H9 (cell line): Measurements from ENCODE around the gene CASK. TPM values are rescaled to one million over a fixed set of nuclear protein-coding genes. Genes with fewer than 3 reads are reported as not detected.

Source experiments
- DNase-seq: peaks from one replicate; pipeline ENCODE4 v3.0.0-alpha.2; 2017
- H2AFZ ChIP-seq: one replicate; pipeline ENCODE4 v1.6.1; 2013; ENCODE audit warnings: mild to moderate bottlenecking, low read length, control low read depth, moderate library complexity
- H2AK5ac ChIP-seq: 2 replicates; pipeline ENCODE4 v1.6.1; 2013; ENCODE audit warnings: low read length, control low read depth, mixed read lengths; ENCODE audit not compliant: insufficient read length
- H2BK120ac ChIP-seq: one replicate; pipeline ENCODE4 v1.6.1; 2013; ENCODE audit warnings: low read depth, mild to moderate bottlenecking, low read length, control low read depth, inconsistent platforms; ENCODE audit not compliant: poor library complexity, severe bottlenecking
- H2BK12ac ChIP-seq: 2 replicates; pipeline ENCODE4 v1.6.1; 2013; ENCODE audit warnings: low read length, control low read depth, mixed read lengths, low read depth; ENCODE audit not compliant: insufficient read length
- H2BK15ac ChIP-seq: 2 replicates; pipeline ENCODE4 v1.6.1; 2013; ENCODE audit warnings: low read depth, low read length, control low read depth
- H2BK20ac ChIP-seq: one replicate; pipeline ENCODE4 v1.6.1; 2013; ENCODE audit warnings: low read depth, mild to moderate bottlenecking, low read length, control low read depth, inconsistent platforms; ENCODE audit not compliant: poor library complexity, severe bottlenecking
- H2BK5ac ChIP-seq: 2 replicates; pipeline ENCODE4 v1.6.1; 2013; ENCODE audit warnings: low read length, control low read depth, mixed read lengths; ENCODE audit not compliant: insufficient read length
- H3K14ac ChIP-seq: 2 replicates; pipeline ENCODE4 v1.6.1; 2013; ENCODE audit warnings: low read length, control low read depth; ENCODE audit not compliant: insufficient read depth
- H3K18ac ChIP-seq: 2 replicates; pipeline ENCODE4 v1.6.1; 2013; ENCODE audit warnings: low read depth, mild to moderate bottlenecking, mixed read lengths, low read length, control low read depth; ENCODE audit not compliant: insufficient read length
- H3K23ac ChIP-seq: 2 replicates; pipeline ENCODE4 v1.6.1; 2013; ENCODE audit warnings: low read length, control low read depth, mixed read lengths, low read depth; ENCODE audit not compliant: insufficient read length
- H3K23me2 ChIP-seq: 2 replicates; pipeline ENCODE4 v1.6.1; 2013; ENCODE audit warnings: low read depth, mild to moderate bottlenecking, mixed read lengths, low read length, control low read depth; ENCODE audit not compliant: insufficient read length, poor library complexity, severe bottlenecking
- H3K27ac ChIP-seq: 2 replicates; pipeline ENCODE4 v1.5.1; 2013; ENCODE audit warnings: low read length, control low read depth, mixed read lengths, low read depth; ENCODE audit not compliant: insufficient read length
- H3K27me3 ChIP-seq: 2 replicates; pipeline ENCODE4 v1.6.1; 2013; ENCODE audit warnings: low read length, control low read depth, inconsistent platforms; ENCODE audit not compliant: insufficient read depth
- H3K4ac ChIP-seq: 2 replicates; pipeline ENCODE4 v1.6.1; 2013; ENCODE audit warnings: low read depth, mild to moderate bottlenecking, control low read depth, inconsistent platforms, low read length, moderate library complexity
- H3K4me1 ChIP-seq: 2 replicates; pipeline ENCODE4 v1.6.1; 2013; ENCODE audit warnings: low read length, control low read depth, inconsistent platforms; ENCODE audit not compliant: insufficient read depth
- H3K4me2 ChIP-seq: 2 replicates; pipeline ENCODE4 v1.6.1; 2013; ENCODE audit warnings: low read length, control low read depth, mixed read lengths; ENCODE audit not compliant: insufficient read length, insufficient read depth
- H3K56ac ChIP-seq: 2 replicates; pipeline ENCODE4 v1.6.1; 2013; ENCODE audit warnings: low read depth, mild to moderate bottlenecking, mixed read lengths, low read length, control low read depth; ENCODE audit not compliant: insufficient read length
- H3K79me1 ChIP-seq: 2 replicates; pipeline ENCODE4 v1.6.1; 2013; ENCODE audit warnings: low read depth, mild to moderate bottlenecking, moderate library complexity, low read length, control low read depth, inconsistent platforms; ENCODE audit not compliant: insufficient read depth, poor library complexity, severe bottlenecking
- H3K79me2 ChIP-seq: 2 replicates; pipeline ENCODE4 v1.6.1; 2013; ENCODE audit warnings: low read length, control low read depth, inconsistent platforms; ENCODE audit not compliant: insufficient read depth
- H3K9ac ChIP-seq: 2 replicates; pipeline ENCODE4 v1.6.1; 2013; ENCODE audit warnings: low read length, control low read depth, mixed read lengths; ENCODE audit not compliant: insufficient read length; ENCODE audit errors: extremely low read depth
- H3K9me3 ChIP-seq: one replicate; pipeline ENCODE4 v1.6.1; 2013; ENCODE audit warnings: low read depth, low read length, inconsistent platforms; ENCODE audit not compliant: control insufficient read depth
- H3T11ph ChIP-seq: one replicate; pipeline ENCODE4 v1.6.1; 2013; ENCODE audit warnings: mild to moderate bottlenecking, low read length, control low read depth, inconsistent platforms
- H4K20me1 ChIP-seq: one replicate; pipeline ENCODE4 v1.6.1; 2013; ENCODE audit not compliant: control insufficient read depth, insufficient read length, insufficient read depth
- H4K5ac ChIP-seq: 2 replicates; pipeline ENCODE4 v1.6.1; 2013; ENCODE audit warnings: low read depth, mild to moderate bottlenecking, mixed read lengths, low read length, control low read depth; ENCODE audit not compliant: insufficient read length
- H4K8ac ChIP-seq: replicated peaks from 2 replicates; pipeline ENCODE4 v1.6.1; 2013; ENCODE audit warnings: low read length, control low read depth, mixed read lengths, low read depth; ENCODE audit not compliant: insufficient read length
- H4K91ac ChIP-seq: 2 replicates; pipeline ENCODE4 v1.6.1; 2013; ENCODE audit warnings: low read depth, mild to moderate bottlenecking, moderate library complexity, mixed read lengths, low read length, control low read depth; ENCODE audit not compliant: insufficient read length
- H3K27ac Mint-ChIP-seq, 3 experiments: 2 replicates in 2 of 3; 3 replicates in 1 of 3; pipeline ENCODE4 v1.8.0; 2020 to 2021; ENCODE audit warnings: mixed read lengths in 3 of 3, mild to moderate bottlenecking in 1 of 3, moderate library complexity in 1 of 3
- H3K27me3 Mint-ChIP-seq: 2 replicates; pipeline ENCODE4 v1.8.0; 2021; ENCODE audit warnings: low read depth, mild to moderate bottlenecking, moderate library complexity, mixed read lengths
- H3K36me3 Mint-ChIP-seq, 3 experiments: 2 replicates in 2 of 3; 3 replicates in 1 of 3; pipeline ENCODE4 v1.8.0; 2020 to 2021; ENCODE audit warnings: low read depth in 3 of 3, mixed read lengths in 3 of 3; ENCODE audit not compliant: insufficient read depth in 1 of 3
- H3K4me1 Mint-ChIP-seq, 2 experiments: 2 replicates each; pipeline ENCODE4 v1.8.0; 2020; ENCODE audit warnings: mixed read lengths in 2 of 2
- H3K4me3 Mint-ChIP-seq, 2 experiments: 2 replicates in 1 of 2; 3 replicates in 1 of 2; pipeline ENCODE4 v1.8.0; 2020 to 2021; ENCODE audit warnings: mild to moderate bottlenecking in 2 of 2, mixed read lengths in 2 of 2, moderate library complexity in 1 of 2
- H3K9me3 Mint-ChIP-seq, 2 experiments: 2 replicates in 1 of 2; 3 replicates in 1 of 2; pipeline ENCODE4 v1.8.0; 2020; ENCODE audit warnings: mild to moderate bottlenecking in 2 of 2, mixed read lengths in 2 of 2, moderate library complexity in 1 of 2
- CTCF ChIP-seq: fragments of 200-600 bp; sonication (generic); conservative IDR thresholded peaks from 3 replicates; pipeline ENCODE4 v1.8.0; 2021; ENCODE audit warnings: antibody characterized with exemption, mild to moderate bottlenecking
- WGBS: extraction: QIAGEN DNeasy Blood & Tissue Kit; methylation state at CpG from one replicate; pipeline ENCODE4 v1.1.7; 2013; ENCODE audit warnings: missing lambda C conversion rate, low lambda C conversion rate, mixed read lengths; ENCODE audit not compliant: insufficient read length; ENCODE audit errors: extremely low coverage; 5-methylcytosine and 5-hydroxymethylcytosine counted together
- total RNA-seq: library from RNA; stranded (reverse); gene quantifications from 2 replicates; pipeline ENCODE4 v1.2.1, GENCODE V29; 2021

The CASK gene
- total RNA-seq, 1 experiment from 2014 or later = 44.1 TPM

- H3K4me3 Mint-ChIP-seq = no peak overlapping the region
- Histone ChIP-seq H3K4ac (no peak overlapping the region), H2BK12ac (no peak overlapping the region), H4K5ac (no peak overlapping the region), H2AFZ (no peak overlapping the region), H3K23me2 (no peaks in the 10 kb centered on the region), H3T11ph (no peak overlapping the region), H3K9me3 (no peaks in the 10 kb centered on the region), H3K23ac (no peak overlapping the region), H2BK20ac (no peak overlapping the region), H3K4me2 (no peak overlapping the region), H3K18ac (no peak overlapping the region), H3K79me2 (no peaks in the 10 kb centered on the region), H3K9ac (no peak overlapping the region), H3K27ac (no peak overlapping the region), H3K4me1 (no peaks in the 10 kb centered on the region), H3K79me1 (no peaks in the 10 kb centered on the region), H2BK5ac (no peak overlapping the region), H2AK5ac (no peak overlapping the region), H4K20me1 (no peaks in the 10 kb centered on the region), H3K56ac (no peak overlapping the region), H4K8ac (no peak overlapping the region), H2BK15ac (no peak overlapping the region), H2BK120ac (no peak overlapping the region), H3K27me3 (no peaks in the 10 kb centered on the region), H4K91ac (no peak overlapping the region), H3K14ac (no peak overlapping the region)
- H3K4me1 Mint-ChIP-seq = no peaks in the 10 kb centered on the region; a peak in 2 of 4 replicates
- peaks cover 0 to 1% (median 0%) of the 10 kb centered on the region in 3 experiments; a peak in 2 of 7 replicates for H3K36me3 Mint-ChIP-seq
- H3K27me3 Mint-ChIP-seq = no peaks in the 10 kb centered on the region; the same call in 1 of the 2 replicates
- no CpG with 5 or more reads among the region's 7 CpGs for WGBS
- TF ChIP-seq CTCF = no peak
- no peak for DNase-seq
- H3K27ac Mint-ChIP-seq = no peak overlapping the region
- peaks cover 35 to 48% of the 10 kb centered on the region in 2 experiments for H3K9me3 Mint-ChIP-seq
Measured at GRCh38 chrX:41594634-41595033, 328.7 kb downstream of the CASK start.
